Calu3 (cell line): ENCODE data around the gene CHRNA5. TPM values are rescaled to one million over a fixed set of nuclear protein-coding genes. Genes with fewer than 3 reads are reported as not detected.
"Not testable (repeated sequence)": the region's sequence is repeated elsewhere in the genome, so short reads cannot be mapped to it uniquely, and the experiment has no call there.

Experiments used
- BruUV-seq: library from RNA; stranded (reverse); fragments of 400-500 nt; replicated peaks from 2 replicates; lab custom pipeline; 2021; lab: Mats Ljungman, UMichigan
- CTCF ChIA-PET: fragments of 300-600 bp; sonication (Branson Sonifier 250); formaldehyde crosslinking; loops from one replicate; lab custom pipeline; 2022; ENCODE audit warnings: antibody characterized with exemption; lab: Charles Lee
- DNase-seq: peaks from one replicate; pipeline ENCODE4 v3.0.0; 2022
- H3K27ac Mint-ChIP-seq: one replicate; pipeline ENCODE4 v1.8.0; 2022; ENCODE audit warnings: mixed read lengths; ENCODE audit not compliant: unreplicated experiment
- H3K27me3 Mint-ChIP-seq: one replicate; pipeline ENCODE4 v1.8.0; 2022; ENCODE audit warnings: mixed read lengths; ENCODE audit not compliant: unreplicated experiment
- H3K36me3 Mint-ChIP-seq: one replicate; pipeline ENCODE4 v1.8.0; 2022; ENCODE audit warnings: mild to moderate bottlenecking, moderate library complexity, mixed read lengths; ENCODE audit not compliant: insufficient read depth, unreplicated experiment
- H3K4me1 Mint-ChIP-seq: one replicate; pipeline ENCODE4 v1.8.0; 2022; ENCODE audit warnings: mild to moderate bottlenecking, low read depth, mixed read lengths; ENCODE audit not compliant: unreplicated experiment
- H3K4me3 Mint-ChIP-seq: one replicate; pipeline ENCODE4 v1.8.0; 2022; ENCODE audit warnings: mild to moderate bottlenecking, low read depth, moderate library complexity, mixed read lengths; ENCODE audit not compliant: unreplicated experiment
- H3K9me3 Mint-ChIP-seq: one replicate; pipeline ENCODE4 v1.8.0; 2022; ENCODE audit warnings: low read depth, mixed read lengths; ENCODE audit not compliant: unreplicated experiment
- CTCF ChIP-seq: fragments of 200-600 bp; IDR thresholded peaks from one replicate; pipeline ENCODE4 v1.8.0; 2022; ENCODE audit warnings: antibody characterized with exemption; ENCODE audit not compliant: unreplicated experiment
- intact Hi-C: fragments of 100-400 bp; cut with micrococcal nuclease; formaldehyde crosslinking; loops from one replicate; pipeline ENCODE4 v1.10.0; 2022; ENCODE audit not compliant: unreplicated experiment
- total RNA-seq: library from RNA; stranded (reverse); gene quantifications from 2 replicates; pipeline ENCODE4 v1.2.3, GENCODE V29; 2022

The CHRNA5 gene
- total RNA-seq, 1 experiment from 2014 or later: 47.0 TPM

- DNase-seq: no peak
- intact Hi-C loops: no loop called here
- no peak overlapping the region for H3K27ac Mint-ChIP-seq
- no peaks in the 10 kb centered on the region for H3K36me3 Mint-ChIP-seq
- no TSS peak for BruUV-seq
- CTCF ChIA-PET: interaction anchor here (0.7 kb wide), 1 partner anchor 182 kb away, joined by 4 read pairs; no protein-coding TSS in a partner anchor
- no peak for TF ChIP-seq CTCF
- H3K9me3 Mint-ChIP-seq: no peaks in the 10 kb centered on the region
- H3K4me3 Mint-ChIP-seq: no peak overlapping the region
- H3K27me3 Mint-ChIP-seq: no peaks in the 10 kb centered on the region
- no peaks in the 10 kb centered on the region for H3K4me1 Mint-ChIP-seq
Measured at GRCh38 chr15:78533331-78533730, 32.0 kb upstream of the CHRNA5 start.

GRCh38 chr15:78536134-78536533 lies 29.2 kb upstream of the CHRNA5 start:
- BruUV-seq: no TSS peak
- no peak for DNase-seq
- no peaks in the 10 kb centered on the region for H3K27me3 Mint-ChIP-seq
- no peak for TF ChIP-seq CTCF
- no peaks in the 10 kb centered on the region for H3K9me3 Mint-ChIP-seq
- CTCF ChIA-PET: interaction anchor here (0.6 kb wide), 1 partner anchor 9 kb away, joined by 3 read pairs; no protein-coding TSS in a partner anchor
- H3K4me3 Mint-ChIP-seq: no peak overlapping the region
- H3K36me3 Mint-ChIP-seq: peaks cover 16% of the 10 kb centered on the region
- H3K4me1 Mint-ChIP-seq: no peaks in the 10 kb centered on the region
- no peak overlapping the region for H3K27ac Mint-ChIP-seq
- intact Hi-C loops: no loop called here

- Mint-ChIP-seq H3K9me3 (no peaks in the 10 kb centered on the region), H3K27ac (no peak overlapping the region), H3K36me3 (peaks cover 28% of the 10 kb centered on the region), H3K27me3 (no peaks in the 10 kb centered on the region), H3K4me1 (peaks cover 9% of the 10 kb centered on the region), H3K4me3 (no peak overlapping the region)
- intact Hi-C loops: no loop called here
- no TSS peak for BruUV-seq
- CTCF ChIA-PET: no interaction called here
- no peak for TF ChIP-seq CTCF
- no peak for DNase-seq
Measured at GRCh38 chr15:78537266-78537905, 27.9 kb upstream of the CHRNA5 start.

- Mint-ChIP-seq H3K27me3 (no peaks in the 10 kb centered on the region), H3K4me3 (no peak overlapping the region), H3K4me1 (peaks cover 15% of the 10 kb centered on the region), H3K27ac (no peak overlapping the region), H3K36me3 (peaks cover 37% of the 10 kb centered on the region), H3K9me3 (no peaks in the 10 kb centered on the region)
- no peak for DNase-seq
- CTCF ChIA-PET: no interaction called here
- BruUV-seq: no TSS peak
- intact Hi-C loops: no loop called here
- TF ChIP-seq CTCF: no peak
Measured at GRCh38 chr15:78538358-78538757, 27.0 kb upstream of the CHRNA5 start.

GRCh38 chr15:78539464-78540140 lies 25.7 kb upstream of the CHRNA5 start:
- DNase-seq, H3K9me3 Mint-ChIP-seq, intact Hi-C loops, H3K27me3 Mint-ChIP-seq: not testable (repeated sequence)
- H3K4me3 Mint-ChIP-seq: peak overlapping the region; percentile 79
- BruUV-seq: TSS peak; percentile 66
- CTCF ChIA-PET: interaction anchor here (0.7 to 1.9 kb wide), 2 partner anchors 25 to 90 kb away, joined by 3 to 16 read pairs; partner anchors contain the start of gene CHRNA5
- H3K27ac Mint-ChIP-seq: peak overlapping the region; percentile 90
- peaks cover 40% of the 10 kb centered on the region for H3K36me3 Mint-ChIP-seq
- H3K4me1 Mint-ChIP-seq: peaks cover 15% of the 10 kb centered on the region
